Endothelial cell of hepatic sinusoid (primary cell): ENCODE results near the gene PPP3R2.

Experiments
- in situ Hi-C: cut with HindIII; loops from 2 replicates; pipeline ENCODE4 v1.10.0; 2017; ENCODE audit warnings: low sequenced_read_pairs

Gene PPP3R2

GRCh38 chr9:101594796-101595195 is at the start of gene PPP3R2:
TSS of gene PPP3R2 (minus strand) at chr9:101594969. CDS start at chr9:101594921, 48 bp downstream.
- in situ Hi-C loops = no loop called here

GRCh38 chr9:101639785-101640665 is 45.3 kb upstream of the PPP3R2 start:
- in situ Hi-C loops = no loop called here

GRCh38 chr9:101639311-101639710 is 44.5 kb upstream of the PPP3R2 start:
- in situ Hi-C loops = no loop called here

- in situ Hi-C loops = no loop called here
These were observed 41.5 kb upstream of the PPP3R2 start for GRCh38 chr9:101636247-101636646.

GRCh38 chr9:101635473-101635872 is 40.7 kb upstream of the PPP3R2 start:
- in situ Hi-C loops = no loop called here

- in situ Hi-C loops = no loop called here
These were observed 40.1 kb upstream of the PPP3R2 start for GRCh38 chr9:101634741-101635409.

- in situ Hi-C loops = no loop called here
These were observed 37.8 kb upstream of the PPP3R2 start for GRCh38 chr9:101632611-101633010.

GRCh38 chr9:101631892-101632291 is 37.1 kb upstream of the PPP3R2 start:
- in situ Hi-C loops = no loop called here

- in situ Hi-C loops = no loop called here
These were observed 34.9 kb upstream of the PPP3R2 start for GRCh38 chr9:101629636-101630035.

- in situ Hi-C loops = no loop called here
These were observed 33.4 kb upstream of the PPP3R2 start for GRCh38 chr9:101628173-101628572.

- in situ Hi-C loops = no loop called here
These were observed 31.5 kb upstream of the PPP3R2 start for GRCh38 chr9:101626295-101626694.

- in situ Hi-C loops = no loop called here
These were observed 31.1 kb upstream of the PPP3R2 start for GRCh38 chr9:101625876-101626275.

- in situ Hi-C loops = no loop called here
These were observed 25.7 kb upstream of the PPP3R2 start for GRCh38 chr9:101620452-101620851.

GRCh38 chr9:101618698-101619097 is 23.9 kb upstream of the PPP3R2 start:
- in situ Hi-C loops = no loop called here

- in situ Hi-C loops = no loop called here
These were observed 10.8 kb upstream of the PPP3R2 start for GRCh38 chr9:101605547-101605946.

- in situ Hi-C loops = no loop called here
These were observed 9.5 kb upstream of the PPP3R2 start for GRCh38 chr9:101604296-101604695.

GRCh38 chr9:101601904-101602765 is 7.4 kb upstream of the PPP3R2 start:
- in situ Hi-C loops = no loop called here

GRCh38 chr9:101593345-101593744 is 1.4 kb downstream of the PPP3R2 start:
- in situ Hi-C loops = no loop called here

GRCh38 chr9:101592788-101593187 is 2.0 kb downstream of the PPP3R2 start:
- in situ Hi-C loops = no loop called here

GRCh38 chr9:101591787-101592446 is 2.9 kb downstream of the PPP3R2 start:
- in situ Hi-C loops = no loop called here

- in situ Hi-C loops = no loop called here
These were observed 3.9 kb downstream of the PPP3R2 start for GRCh38 chr9:101590901-101591300.
